HG03469 (cell line): ENCODE results near the gene EPHA6.

Experiments
- ATAC-seq: cut with Tn5 transposase; IDR thresholded peaks from one replicate; pipeline ENCODE4 v1.9.1; 2021; ENCODE audit warnings: mild to moderate bottlenecking, moderate library complexity, moderate number of reproducible peaks; ENCODE audit not compliant: unreplicated experiment

The EPHA6 gene

DNA sequence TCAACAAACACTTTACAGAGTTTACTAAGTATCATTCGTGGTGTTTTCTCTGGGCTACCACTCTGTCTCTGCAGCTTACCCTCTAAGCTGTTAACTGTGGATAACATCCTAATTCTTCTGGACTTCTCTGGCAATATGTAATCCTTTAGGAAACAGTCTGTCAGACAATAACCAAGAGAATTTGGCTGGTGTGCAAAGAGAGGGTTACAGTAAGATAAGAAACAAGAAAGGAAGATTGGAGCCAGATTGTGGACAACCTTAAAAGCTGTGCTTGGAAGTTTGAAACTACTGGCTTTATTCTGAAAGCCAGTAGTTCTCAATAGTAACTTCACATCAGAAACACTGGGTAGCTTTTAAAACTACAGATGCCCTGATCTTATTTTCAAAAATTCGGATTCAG lies 950.9 kb downstream of the EPHA6 start:
- no peak for ATAC-seq

DNA sequence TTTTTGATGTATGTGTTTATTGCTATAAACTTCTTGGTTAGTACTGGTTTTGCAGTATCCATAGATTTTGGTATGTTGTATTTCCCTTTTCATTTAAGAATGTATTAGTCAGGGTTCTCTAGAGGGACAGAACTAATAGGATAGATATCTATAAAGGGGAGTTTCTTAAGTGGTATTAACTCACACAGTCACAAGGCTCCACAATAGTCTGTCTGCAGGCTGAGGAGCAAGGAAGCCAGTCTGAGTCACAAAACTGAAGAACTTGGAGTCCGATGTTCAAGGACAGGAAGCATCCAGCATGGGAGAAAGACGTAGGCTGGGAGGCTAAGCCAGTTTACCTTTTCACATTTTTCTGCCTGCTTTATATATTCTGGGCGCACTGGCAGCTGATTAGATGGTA lies 958.5 kb downstream of the EPHA6 start:
- no peak for ATAC-seq

DNA sequence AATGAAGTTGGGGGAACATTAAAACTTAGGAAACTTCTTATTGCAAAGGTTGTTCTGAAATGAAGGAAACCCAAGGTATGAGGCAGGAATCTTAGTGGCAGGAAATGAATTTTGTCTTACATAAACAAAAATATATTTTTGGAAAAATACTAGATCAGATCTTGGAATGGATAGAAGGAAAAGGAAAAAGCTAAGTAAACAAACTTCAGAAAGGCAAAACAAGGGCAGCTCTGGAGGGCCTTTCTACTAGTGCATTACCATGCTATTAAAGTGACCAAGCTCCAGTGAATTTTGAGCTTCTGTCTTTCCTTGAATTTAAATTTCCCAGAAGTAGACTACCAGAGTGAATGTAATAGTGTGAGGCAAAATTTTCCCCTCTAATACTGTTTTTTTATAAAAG lies 963.8 kb downstream of the EPHA6 start:
- ATAC-seq = no peak

DNA sequence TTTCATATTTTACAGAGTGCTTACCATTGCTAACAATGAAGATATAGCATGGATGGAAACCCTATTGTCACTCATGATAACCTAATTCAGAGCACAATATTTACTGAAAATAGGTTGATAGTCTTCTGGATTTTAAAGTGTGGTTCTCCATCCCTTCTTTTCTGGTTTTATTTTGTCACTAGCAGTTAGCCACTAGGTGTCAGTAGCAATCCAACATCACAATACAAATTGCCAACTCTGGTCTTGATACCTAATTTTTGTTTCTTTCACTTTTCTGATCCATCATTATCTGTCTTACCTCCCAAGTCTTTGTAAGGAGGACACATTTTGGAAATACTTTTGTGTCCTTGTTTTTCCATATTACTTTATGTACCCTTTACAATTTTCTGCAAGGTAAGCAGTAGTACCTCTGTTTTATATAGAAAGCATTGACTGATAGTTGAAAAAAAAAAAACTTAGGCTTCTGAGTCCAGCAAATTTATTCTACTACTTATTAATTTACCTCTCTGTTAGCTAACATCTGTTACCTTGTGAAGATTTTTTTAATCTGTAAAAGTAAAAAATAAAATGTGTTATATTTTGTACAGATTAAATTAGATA lies 979.1 kb downstream of the EPHA6 start:
- ATAC-seq = no peak

DNA sequence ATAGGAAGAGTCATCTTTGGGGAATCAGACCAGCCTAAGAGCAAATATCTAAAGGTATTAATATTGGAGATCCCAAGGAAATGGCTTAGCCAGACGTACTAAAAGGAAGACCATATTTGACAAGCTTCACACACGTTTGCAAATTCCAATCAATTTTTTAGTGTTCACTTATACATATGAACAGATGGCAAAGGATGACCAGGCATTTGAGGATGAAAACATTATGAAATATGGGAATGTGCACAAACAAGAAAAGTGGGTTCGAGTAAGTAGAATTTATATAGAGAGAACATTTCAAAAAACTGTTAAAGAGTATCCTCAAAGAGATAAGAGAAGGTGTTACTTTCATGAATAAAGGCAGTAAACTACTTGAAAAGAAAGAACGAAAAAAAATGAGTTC lies 981.6 kb downstream of the EPHA6 start:
- no peak for ATAC-seq
